HepG2 (cell line): ENCODE data around the gene ETV5. TPM values are rescaled to one million over a fixed set of nuclear protein-coding genes. Genes with fewer than 3 reads are reported as not detected.

Experiments
- FOXO1 ChIP-seq: sonication (generic); formaldehyde crosslinking; IDR thresholded peaks from 2 replicates; pipeline ENCODE4 v1.4.0; 2020; ENCODE audit warnings: missing genetic modification reagents
- HOMEZ ChIP-seq: IDR thresholded peaks from 2 replicates; pipeline ENCODE4 v1.6.1; 2016; ENCODE audit warnings: low read depth
- IKZF5 ChIP-seq: IDR thresholded peaks from 2 replicates; pipeline ENCODE4 v1.6.1; 2018; ENCODE audit warnings: missing genetic modification reagents, mild to moderate bottlenecking, missing compliant biosample characterization
- PRDM15 ChIP-seq: sonication (generic); formaldehyde crosslinking; IDR thresholded peaks from 2 replicates; pipeline ENCODE4 v1.4.0; 2020; ENCODE audit warnings: missing genetic modification reagents
- ZNF234 ChIP-seq: sonication (generic); formaldehyde crosslinking; conservative IDR thresholded peaks from 2 replicates; pipeline ENCODE4 v1.5.1; 2020; ENCODE audit warnings: mild to moderate bottlenecking, missing genetic modification reagents
- ZNF503 ChIP-seq: sonication (generic); formaldehyde crosslinking; IDR thresholded peaks from 2 replicates; pipeline ENCODE4 v1.4.0; 2020; ENCODE audit warnings: missing genetic modification reagents
- ZNF749 ChIP-seq: sonication (generic); formaldehyde crosslinking; IDR thresholded peaks from 2 replicates; pipeline ENCODE4 v1.8.0; 2022; ENCODE audit warnings: mild to moderate bottlenecking, missing genetic modification reagents, moderate library complexity, borderline replicate concordance
- polyA plus RNA-seq, 8 experiments: library from polyadenylated mRNA; depleted of rRNA in 3 of 8; stranded (reverse) in 7 of 8; unstranded in 1 of 8; fragments of >200 nt; fragmentation: Illumina TruSeq in 4 of 8; extraction: Trizol in 4 of 8; gene quantifications; 2 replicates each; pipeline versions ENCODE4 v1.2.1 to v1.2.3, GENCODE V29; 2011 to 2016; ENCODE audit warnings: low read depth in 4 of 8, missing spikeins in 1 of 8, mixed read lengths in 1 of 8; ENCODE audit not compliant: insufficient read depth in 1 of 8
- total RNA-seq, 5 experiments: library from RNA; depleted of rRNA; stranded (reverse); fragments of >200 nt; fragmentation: Illumina TruSeq; extraction: Trizol; gene quantifications; 2 replicates each; pipeline ENCODE4 v1.2.3, GENCODE V29; 2016; ENCODE audit warnings: low read depth in 1 of 5

The ETV5 gene
- total and polyA plus RNA-seq, 2 of the 13 experiments (the other 11 are each of a cell fraction or from before 2014, with no cell fraction given) = 52.9 to 57.2 TPM

GRCh38 chr3:186121968-186122367 is 13.1 kb upstream of the ETV5 start (continued):
- TF ChIP-seq IKZF5 (no peak), FOXO1 (no peak), ZNF503 (no peak), ZNF749 (CRISPR knock-in tag) (no peak), ZNF234 (no peak), HOMEZ (CRISPR knock-in tag) (no peak), PRDM15 (CRISPR knock-in tag) (no peak)
